ENCODE measurements around the gene SMPX.

DNA sequence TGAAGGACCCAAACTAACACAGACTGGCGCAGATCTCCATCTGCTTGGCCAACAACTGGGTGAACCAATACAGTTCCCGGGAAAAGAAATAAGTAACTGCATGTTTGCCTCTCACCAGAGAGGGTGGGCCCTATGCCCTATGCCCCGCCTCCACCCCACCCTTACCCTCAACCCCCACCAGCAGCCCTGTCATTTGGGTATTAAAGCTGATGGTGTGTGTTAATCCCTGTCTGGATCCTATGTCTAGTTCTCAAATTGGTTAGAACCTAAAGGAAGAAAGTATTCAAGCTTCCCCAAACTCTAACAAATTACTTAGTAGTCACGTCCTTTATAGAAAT is 19.0 kb downstream of the SMPX start:
- TF ChIP-seq, protein P1, sequence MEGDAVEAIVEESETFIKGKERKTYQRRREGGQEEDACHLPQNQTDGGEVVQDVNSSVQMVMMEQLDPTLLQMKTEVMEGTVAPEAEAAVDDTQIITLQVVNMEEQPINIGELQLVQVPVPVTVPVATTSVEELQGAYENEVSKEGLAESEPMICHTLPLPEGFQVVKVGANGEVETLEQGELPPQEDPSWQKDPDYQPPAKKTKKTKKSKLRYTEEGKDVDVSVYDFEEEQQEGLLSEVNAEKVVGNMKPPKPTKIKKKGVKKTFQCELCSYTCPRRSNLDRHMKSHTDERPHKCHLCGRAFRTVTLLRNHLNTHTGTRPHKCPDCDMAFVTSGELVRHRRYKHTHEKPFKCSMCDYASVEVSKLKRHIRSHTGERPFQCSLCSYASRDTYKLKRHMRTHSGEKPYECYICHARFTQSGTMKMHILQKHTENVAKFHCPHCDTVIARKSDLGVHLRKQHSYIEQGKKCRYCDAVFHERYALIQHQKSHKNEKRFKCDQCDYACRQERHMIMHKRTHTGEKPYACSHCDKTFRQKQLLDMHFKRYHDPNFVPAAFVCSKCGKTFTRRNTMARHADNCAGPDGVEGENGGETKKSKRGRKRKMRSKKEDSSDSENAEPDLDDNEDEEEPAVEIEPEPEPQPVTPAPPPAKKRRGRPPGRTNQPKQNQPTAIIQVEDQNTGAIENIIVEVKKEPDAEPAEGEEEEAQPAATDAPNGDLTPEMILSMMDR (optimal IDR thresholded peaks at IDR 0.05 in 1 of 3, IDR thresholded peaks at IDR 0.05 in 1 of 3, conservative IDR thresholded peaks at IDR 0.05 in 1 of 3; ENCODE audit: extremely low read depth in 1 of 3, insufficient read depth in 2 of 3, low read length in 3 of 3), result no peak
- no peak for TF ChIP-seq EZH2 (IDR thresholded peaks at IDR 0.05; ENCODE audit: low read length)
